ENCODE results near the gene LPP.

DNA sequence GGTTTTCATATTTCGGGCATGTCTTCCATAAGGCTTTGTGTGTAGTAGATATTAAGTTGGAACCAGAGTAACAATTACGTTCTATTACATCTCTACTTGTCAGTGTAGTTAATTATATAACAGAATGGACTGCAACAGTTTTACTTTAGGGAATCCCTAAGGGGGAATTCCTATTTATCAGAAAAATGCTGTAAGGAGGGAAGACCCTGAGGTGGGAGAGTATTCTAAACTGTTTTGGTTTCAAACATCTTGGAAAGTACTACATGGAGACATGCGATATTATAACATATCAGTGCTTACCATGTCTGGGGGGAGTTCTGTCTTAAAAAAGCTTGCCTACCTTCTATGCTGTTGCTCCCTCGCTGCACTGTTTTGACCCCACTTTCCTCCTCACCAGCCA, 238.1 kb downstream of the LPP start:
- TF ChIP-seq, protein P1, sequence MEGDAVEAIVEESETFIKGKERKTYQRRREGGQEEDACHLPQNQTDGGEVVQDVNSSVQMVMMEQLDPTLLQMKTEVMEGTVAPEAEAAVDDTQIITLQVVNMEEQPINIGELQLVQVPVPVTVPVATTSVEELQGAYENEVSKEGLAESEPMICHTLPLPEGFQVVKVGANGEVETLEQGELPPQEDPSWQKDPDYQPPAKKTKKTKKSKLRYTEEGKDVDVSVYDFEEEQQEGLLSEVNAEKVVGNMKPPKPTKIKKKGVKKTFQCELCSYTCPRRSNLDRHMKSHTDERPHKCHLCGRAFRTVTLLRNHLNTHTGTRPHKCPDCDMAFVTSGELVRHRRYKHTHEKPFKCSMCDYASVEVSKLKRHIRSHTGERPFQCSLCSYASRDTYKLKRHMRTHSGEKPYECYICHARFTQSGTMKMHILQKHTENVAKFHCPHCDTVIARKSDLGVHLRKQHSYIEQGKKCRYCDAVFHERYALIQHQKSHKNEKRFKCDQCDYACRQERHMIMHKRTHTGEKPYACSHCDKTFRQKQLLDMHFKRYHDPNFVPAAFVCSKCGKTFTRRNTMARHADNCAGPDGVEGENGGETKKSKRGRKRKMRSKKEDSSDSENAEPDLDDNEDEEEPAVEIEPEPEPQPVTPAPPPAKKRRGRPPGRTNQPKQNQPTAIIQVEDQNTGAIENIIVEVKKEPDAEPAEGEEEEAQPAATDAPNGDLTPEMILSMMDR (IDR thresholded peaks at IDR 0.05) = no peak
- TF ChIP-seq POLR2A (IDR thresholded peaks at IDR 0.05) = no peak
